Tongue (tissue), 2 donors: Measurements from ENCODE around the gene ASIC2. TPM values are rescaled to one million over a fixed set of nuclear protein-coding genes. Genes with fewer than 3 reads are reported as not detected.

ENCODE experiments used
- DNase-seq: peaks from one replicate; pipeline ENCODE4 v3.0.0-alpha.2; 2015
- total RNA-seq: library from RNA; depleted of rRNA; stranded (reverse); fragments of >200 nt; gene quantifications from one replicate; pipeline ENCODE4 v1.2.3, GENCODE V29; 2014

The ASIC2 gene
- total RNA-seq, 1 donor from 2014 or later = 0.10 TPM

GRCh38 chr17:33242375-33243124 is 50.5 kb downstream of the ASIC2 start:
- DNase-seq = no peak

GRCh38 chr17:33241390-33241789 is 51.7 kb downstream of the ASIC2 start:
- no peak for DNase-seq

GRCh38 chr17:33240362-33240761 is 52.7 kb downstream of the ASIC2 start:
- DNase-seq = no peak

- DNase-seq = no peak
These were observed 53.4 kb downstream of the ASIC2 start for GRCh38 chr17:33239702-33240101.

GRCh38 chr17:33234930-33235685 is 58.0 kb downstream of the ASIC2 start:
- peak; percentile 17 for DNase-seq

GRCh38 chr17:33234233-33234632 is 58.9 kb downstream of the ASIC2 start:
- DNase-seq = no peak

GRCh38 chr17:33233811-33234177 is 59.3 kb downstream of the ASIC2 start:
- no peak for DNase-seq

GRCh38 chr17:33229499-33229898 is 63.6 kb downstream of the ASIC2 start:
- no peak for DNase-seq

GRCh38 chr17:33229028-33229427 is 64.1 kb downstream of the ASIC2 start:
- no peak for DNase-seq

- DNase-seq = no peak
These were observed 64.5 kb downstream of the ASIC2 start for GRCh38 chr17:33228548-33228947.

- no peak for DNase-seq
These were observed 65.2 kb downstream of the ASIC2 start for GRCh38 chr17:33227911-33228310.

- DNase-seq = no peak
These were observed 67.1 kb downstream of the ASIC2 start for GRCh38 chr17:33225994-33226393.

- no peak for DNase-seq
These were observed 67.6 kb downstream of the ASIC2 start for GRCh38 chr17:33225509-33225908.

GRCh38 chr17:33220036-33220435 is 73.1 kb downstream of the ASIC2 start:
- DNase-seq = peak; percentile 26

- DNase-seq = no peak
These were observed 74.1 kb downstream of the ASIC2 start for GRCh38 chr17:33218698-33219601.

- no peak for DNase-seq
These were observed 75.2 kb downstream of the ASIC2 start for GRCh38 chr17:33217891-33218290.

GRCh38 chr17:33214996-33215395 is 78.1 kb downstream of the ASIC2 start:
- no peak for DNase-seq

- DNase-seq = no peak
These were observed 82.8 kb downstream of the ASIC2 start for GRCh38 chr17:33210285-33210684.

- DNase-seq = no peak
These were observed 83.4 kb downstream of the ASIC2 start for GRCh38 chr17:33209671-33210070.

GRCh38 chr17:33207231-33207630 is 85.9 kb downstream of the ASIC2 start:
- no peak for DNase-seq

GRCh38 chr17:33205552-33205951 is 87.5 kb downstream of the ASIC2 start:
- DNase-seq = no peak

- DNase-seq = no peak
These were observed 88.4 kb downstream of the ASIC2 start for GRCh38 chr17:33204701-33205100.

- no peak for DNase-seq
These were observed 88.9 kb downstream of the ASIC2 start for GRCh38 chr17:33204156-33204555.
